K562 (cell line): ENCODE data around the gene POLRMT. TPM values are rescaled to one million over a fixed set of nuclear protein-coding genes. Genes with fewer than 3 reads are reported as not detected.
A peak's percentile ranks its signal among the peaks of the same experiment; 100 is the strongest.

Source experiments
- BCOR ChIP-seq: fragments of 450-650 bp; IDR thresholded peaks from 2 replicates; pipeline ENCODE4 v1.6.1; 2016
- EP300 ChIP-seq: IDR thresholded peaks from 2 replicates; pipeline ENCODE4 v1.6.1; 2012; ENCODE audit warnings: low read length, improper control_type of control experiment
- ESRRB ChIP-seq: fragments of 250-450 bp; sonication (Bioruptor Pico); IDR thresholded peaks from 2 replicates; pipeline ENCODE4 v1.5.0; 2020; ENCODE audit warnings: mild to moderate bottlenecking, moderate library complexity, borderline replicate concordance
- HMGN3 ChIP-seq: IDR thresholded peaks from 2 replicates; pipeline ENCODE4 v1.6.1; 2011; ENCODE audit warnings: borderline replicate concordance, low read depth, mild to moderate bottlenecking, mixed read lengths, low read length; ENCODE audit not compliant: insufficient read length; ENCODE audit errors: extremely low read depth
- JUN ChIP-seq, 2 experiments: sonication (generic) in 1 of 2; formaldehyde crosslinking in 1 of 2; IDR thresholded peaks; 2 replicates each; pipeline versions ENCODE4 v1.6.1 to v1.8.0; 2012 to 2022; ENCODE audit warnings: borderline replicate concordance in 2 of 2, mild to moderate bottlenecking in 2 of 2, improper control_type of control experiment in 1 of 2, low read depth in 1 of 2, low read length in 1 of 2, missing genetic modification reagents in 1 of 2
- KAT7 ChIP-seq: sonication (generic); formaldehyde crosslinking; IDR thresholded peaks from 2 replicates; pipeline ENCODE4 v1.8.0; 2022; ENCODE audit warnings: missing genetic modification reagents, mild to moderate bottlenecking, borderline replicate concordance
- NFXL1 ChIP-seq: fragments of 450-650 bp; formaldehyde crosslinking; IDR thresholded peaks from 2 replicates; pipeline ENCODE4 v1.4.0; 2021; ENCODE audit warnings: mild to moderate bottlenecking
- PHB ChIP-seq: fragments of 250-450 bp; sonication (Bioruptor Pico); IDR thresholded peaks from 2 replicates; pipeline ENCODE4 v1.5.0; 2021
- POLR2AphosphoS5 ChIP-seq: IDR thresholded peaks from 2 replicates; pipeline ENCODE4 v1.6.1; 2011; ENCODE audit warnings: mild to moderate bottlenecking, low read depth, low read length, moderate library complexity; ENCODE audit not compliant: control insufficient read depth, insufficient read depth
- TAL1 ChIP-seq: fragments of 450-650 bp; IDR thresholded peaks from 2 replicates; pipeline ENCODE4 v1.6.1; 2016; ENCODE audit warnings: mild to moderate bottlenecking
- YY1 ChIP-seq, 3 experiments: IDR thresholded peaks; 2 replicates each; pipeline ENCODE4 v1.6.1; 2011; ENCODE audit warnings: low read length in 2 of 3, mild to moderate bottlenecking in 2 of 3, moderate library complexity in 2 of 3, borderline replicate concordance in 1 of 3, control low read depth in 1 of 3, low read depth in 1 of 3; ENCODE audit not compliant: insufficient read depth in 3 of 3, insufficient replicate concordance in 2 of 3, control insufficient read depth in 1 of 3, insufficient read length in 1 of 3; ENCODE audit errors: extremely low read depth in 1 of 3
- ZNF224 ChIP-seq: sonication (generic); formaldehyde crosslinking; IDR thresholded peaks from 2 replicates; pipeline ENCODE4 v1.8.0; 2022; ENCODE audit warnings: mild to moderate bottlenecking, missing genetic modification reagents
- ZNF551 ChIP-seq: fragments of 250-450 bp; sonication (Bioruptor Pico); IDR thresholded peaks from 2 replicates; pipeline ENCODE4 v1.5.0; 2021; ENCODE audit warnings: mild to moderate bottlenecking, moderate library complexity
- polyA plus RNA-seq, 8 experiments: library from polyadenylated mRNA; depleted of rRNA in 4 of 8; stranded (reverse) in 5 of 8; unstranded in 3 of 8; fragments of >200 nt; fragmentation: Nextera tagmentation in 2 of 8; fragmentation: Illumina TruSeq in 1 of 8; extraction: Ambion mirVana in 2 of 8; extraction: Trizol in 1 of 8; gene quantifications; 2 replicates each; pipeline versions ENCODE4 v1.2.1 to v1.2.3, GENCODE V29; 2011 to 2014; ENCODE audit warnings: inconsistent platforms in 1 of 8, missing spikeins in 1 of 8
- total RNA-seq, 7 experiments: library from RNA; depleted of rRNA in 6 of 7; stranded (reverse); fragments of >200 nt in 6 of 7; fragmentation: Illumina TruSeq in 2 of 7; extraction: Trizol in 2 of 7; gene quantifications; 2 replicates each; pipeline versions ENCODE4 v1.2.1 to v1.2.3, GENCODE V29; 2011 to 2021; ENCODE audit warnings: low replicate concordance in 1 of 7
- TF ChIP-seq, protein P1 (sequence below), 2 experiments: fragments of 450-650 bp; formaldehyde crosslinking in 1 of 2; IDR thresholded peaks; 2 replicates each; pipeline versions ENCODE4 v1.4.0 to v1.6.1; 2014 to 2020; ENCODE audit warnings: mild to moderate bottlenecking in 2 of 2, borderline replicate concordance in 1 of 2, low read depth in 1 of 2
- TF ChIP-seq, protein P2 (sequence below): fragments of 450-650 bp; IDR thresholded peaks from 2 replicates; pipeline ENCODE4 v1.6.1; 2018; ENCODE audit not compliant: partially characterized antibody

The POLRMT gene
- total and polyA plus RNA-seq, 9 of the 15 experiments (the other 6 are each of a cell fraction or from before 2014, with no cell fraction given): 30.3 to 144 (median 68.0) TPM

DNA sequence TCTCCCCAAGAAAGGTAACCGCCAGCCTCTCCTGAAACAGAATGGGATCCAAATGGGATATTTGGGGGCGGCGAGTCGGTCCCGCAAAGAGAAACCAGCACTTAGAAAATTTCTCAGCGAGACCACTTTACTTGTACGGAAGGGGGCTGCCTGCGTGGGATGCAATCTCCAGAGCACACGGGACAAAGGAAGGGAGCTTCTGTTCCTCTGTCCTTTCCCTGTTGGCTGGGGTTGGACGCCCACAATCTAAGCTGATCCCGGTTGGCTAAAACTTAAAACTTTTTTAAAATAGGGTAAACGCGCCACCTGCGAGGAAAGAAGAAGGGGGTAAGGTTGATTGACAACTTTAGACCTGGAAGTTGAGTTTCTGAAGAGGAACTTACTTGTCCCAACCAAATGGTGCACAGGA is 61.8 kb downstream of the POLRMT start (continued):
- TF ChIP-seq JUN (IDR thresholded peaks at IDR 0.05; ENCODE audit: borderline replicate concordance, low read depth, low read length) (no peak), JUN (CRISPR knock-in tag; IDR thresholded peaks at IDR 0.05; ENCODE audit: borderline replicate concordance) (no peak), TAL1 (no peak), PHB (CRISPR knock-in tag) (no peak), ZNF551 (CRISPR knock-in tag) (no peak), POLR2AphosphoS5 (no peak), BCOR (0 out of 2 replicates have a peak, but pooled peaks have one; percentile 4), NFXL1 (no peak), KAT7 (CRISPR knock-in tag) (no peak; the same call in 1 of the 2 replicates), ZNF224 (CRISPR knock-in tag) (no peak), EP300 (no peak), HMGN3 (no peak), YY1 (IDR thresholded peaks at IDR 0.05; ENCODE audit: borderline replicate concordance in 1 of 3, control insufficient read depth in 1 of 3, extremely low read depth in 1 of 3, insufficient read depth in 3 of 3, insufficient read length in 1 of 3, insufficient replicate concordance in 2 of 3, low read depth in 1 of 3, low read length in 2 of 3) (no peak), ESRRB (no peak)
- TF ChIP-seq, protein P1, sequence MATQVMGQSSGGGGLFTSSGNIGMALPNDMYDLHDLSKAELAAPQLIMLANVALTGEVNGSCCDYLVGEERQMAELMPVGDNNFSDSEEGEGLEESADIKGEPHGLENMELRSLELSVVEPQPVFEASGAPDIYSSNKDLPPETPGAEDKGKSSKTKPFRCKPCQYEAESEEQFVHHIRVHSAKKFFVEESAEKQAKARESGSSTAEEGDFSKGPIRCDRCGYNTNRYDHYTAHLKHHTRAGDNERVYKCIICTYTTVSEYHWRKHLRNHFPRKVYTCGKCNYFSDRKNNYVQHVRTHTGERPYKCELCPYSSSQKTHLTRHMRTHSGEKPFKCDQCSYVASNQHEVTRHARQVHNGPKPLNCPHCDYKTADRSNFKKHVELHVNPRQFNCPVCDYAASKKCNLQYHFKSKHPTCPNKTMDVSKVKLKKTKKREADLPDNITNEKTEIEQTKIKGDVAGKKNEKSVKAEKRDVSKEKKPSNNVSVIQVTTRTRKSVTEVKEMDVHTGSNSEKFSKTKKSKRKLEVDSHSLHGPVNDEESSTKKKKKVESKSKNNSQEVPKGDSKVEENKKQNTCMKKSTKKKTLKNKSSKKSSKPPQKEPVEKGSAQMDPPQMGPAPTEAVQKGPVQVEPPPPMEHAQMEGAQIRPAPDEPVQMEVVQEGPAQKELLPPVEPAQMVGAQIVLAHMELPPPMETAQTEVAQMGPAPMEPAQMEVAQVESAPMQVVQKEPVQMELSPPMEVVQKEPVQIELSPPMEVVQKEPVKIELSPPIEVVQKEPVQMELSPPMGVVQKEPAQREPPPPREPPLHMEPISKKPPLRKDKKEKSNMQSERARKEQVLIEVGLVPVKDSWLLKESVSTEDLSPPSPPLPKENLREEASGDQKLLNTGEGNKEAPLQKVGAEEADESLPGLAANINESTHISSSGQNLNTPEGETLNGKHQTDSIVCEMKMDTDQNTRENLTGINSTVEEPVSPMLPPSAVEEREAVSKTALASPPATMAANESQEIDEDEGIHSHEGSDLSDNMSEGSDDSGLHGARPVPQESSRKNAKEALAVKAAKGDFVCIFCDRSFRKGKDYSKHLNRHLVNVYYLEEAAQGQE (IDR thresholded peaks at IDR 0.05; ENCODE audit: borderline replicate concordance): no peak
- TF ChIP-seq, protein P1 (CRISPR knock-in tag; IDR thresholded peaks at IDR 0.05; ENCODE audit: low read depth): no peak
- TF ChIP-seq, protein P2, sequence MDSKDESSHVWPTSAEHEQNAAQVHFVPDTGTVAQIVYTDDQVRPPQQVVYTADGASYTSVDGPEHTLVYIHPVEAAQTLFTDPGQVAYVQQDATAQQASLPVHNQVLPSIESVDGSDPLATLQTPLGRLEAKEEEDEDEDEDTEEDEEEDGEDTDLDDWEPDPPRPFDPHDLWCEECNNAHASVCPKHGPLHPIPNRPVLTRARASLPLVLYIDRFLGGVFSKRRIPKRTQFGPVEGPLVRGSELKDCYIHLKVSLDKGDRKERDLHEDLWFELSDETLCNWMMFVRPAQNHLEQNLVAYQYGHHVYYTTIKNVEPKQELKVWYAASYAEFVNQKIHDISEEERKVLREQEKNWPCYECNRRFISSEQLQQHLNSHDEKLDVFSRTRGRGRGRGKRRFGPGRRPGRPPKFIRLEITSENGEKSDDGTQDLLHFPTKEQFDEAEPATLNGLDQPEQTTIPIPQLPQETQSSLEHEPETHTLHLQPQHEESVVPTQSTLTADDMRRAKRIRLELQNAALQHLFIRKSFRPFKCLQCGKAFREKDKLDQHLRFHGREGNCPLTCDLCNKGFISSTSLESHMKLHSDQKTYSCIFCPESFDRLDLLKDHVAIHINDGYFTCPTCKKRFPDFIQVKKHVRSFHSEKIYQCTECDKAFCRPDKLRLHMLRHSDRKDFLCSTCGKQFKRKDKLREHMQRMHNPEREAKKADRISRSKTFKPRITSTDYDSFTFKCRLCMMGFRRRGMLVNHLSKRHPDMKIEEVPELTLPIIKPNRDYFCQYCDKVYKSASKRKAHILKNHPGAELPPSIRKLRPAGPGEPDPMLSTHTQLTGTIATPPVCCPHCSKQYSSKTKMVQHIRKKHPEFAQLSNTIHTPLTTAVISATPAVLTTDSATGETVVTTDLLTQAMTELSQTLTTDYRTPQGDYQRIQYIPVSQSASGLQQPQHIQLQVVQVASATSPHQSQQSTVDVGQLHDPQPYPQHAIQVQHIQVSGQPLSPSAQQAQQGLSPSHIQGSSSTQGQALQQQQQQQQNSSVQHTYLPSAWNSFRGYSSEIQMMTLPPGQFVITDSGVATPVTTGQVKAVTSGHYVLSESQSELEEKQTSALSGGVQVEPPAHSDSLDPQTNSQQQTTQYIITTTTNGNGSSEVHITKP: peak; percentile 8
